Thymus (tissue), 11 donors: Measurements from ENCODE around the gene CHMP2A. TPM values are rescaled to one million over a fixed set of nuclear protein-coding genes. Genes with fewer than 3 reads are reported as not detected.
A peak's percentile ranks its signal among the peaks of the same experiment; 100 is the strongest.

Source experiments
- DNase-seq, 9 donors: peaks; one replicate each; pipeline ENCODE4 v3.0.0-alpha.2; 2013; ENCODE audit warnings: low spot score in 9 of 9, low read depth in 6 of 9, missing footprints in 1 of 9
- H3K27ac ChIP-seq, 2 donors: one replicate each; pipeline ENCODE4 v1.5.1; 2013; ENCODE audit warnings: control low read depth in 1 of 2, low read depth in 1 of 2, low read length in 1 of 2, mild to moderate bottlenecking in 1 of 2, moderate library complexity in 1 of 2
- H3K27me3 ChIP-seq, 2 donors: one replicate each; pipeline ENCODE4 v1.5.1; 2013; ENCODE audit warnings: low read length in 1 of 2; ENCODE audit not compliant: control insufficient read depth in 2 of 2, insufficient read depth in 1 of 2
- H3K36me3 ChIP-seq, 2 donors: one replicate each; pipeline ENCODE4 v1.5.1; 2013; ENCODE audit warnings: low read length in 1 of 2, mild to moderate bottlenecking in 1 of 2, moderate library complexity in 1 of 2; ENCODE audit not compliant: control insufficient read depth in 2 of 2, insufficient read depth in 2 of 2
- H3K4me1 ChIP-seq, 2 donors: one replicate each; pipeline ENCODE4 v1.5.1; 2013; ENCODE audit warnings: low read length in 2 of 2; ENCODE audit not compliant: control insufficient read depth in 2 of 2, insufficient read depth in 2 of 2
- H3K4me3 ChIP-seq, 2 donors: one replicate each; pipeline ENCODE4 v1.5.1; 2013; ENCODE audit warnings: low read length in 2 of 2, control low read depth in 1 of 2, mild to moderate bottlenecking in 1 of 2
- H3K9me3 ChIP-seq, 2 donors: one replicate each; pipeline ENCODE4 v1.5.1; 2013; ENCODE audit warnings: low read length in 1 of 2, mild to moderate bottlenecking in 1 of 2; ENCODE audit not compliant: control insufficient read depth in 2 of 2, insufficient read depth in 1 of 2
- WGBS: extraction: QIAGEN DNeasy Blood & Tissue Kit; methylation state at CpG from one replicate; pipeline ENCODE4 v1.1.7; 2013; 5-methylcytosine and 5-hydroxymethylcytosine counted together
- polyA plus RNA-seq: library from polyadenylated mRNA; stranded (reverse); fragments of 200-250 nt; gene quantifications from one replicate; pipeline ENCODE4 v1.2.3, GENCODE V29; 2013
- total RNA-seq: library from RNA; stranded (reverse); fragments of 120-200 nt; gene quantifications from one replicate; pipeline ENCODE4 v1.2.4, GENCODE V29; 2013
- donor health status: healthy.

Gene CHMP2A
- total and polyA plus RNA-seq, 2 donors = 75.4 to 131 TPM

DNA sequence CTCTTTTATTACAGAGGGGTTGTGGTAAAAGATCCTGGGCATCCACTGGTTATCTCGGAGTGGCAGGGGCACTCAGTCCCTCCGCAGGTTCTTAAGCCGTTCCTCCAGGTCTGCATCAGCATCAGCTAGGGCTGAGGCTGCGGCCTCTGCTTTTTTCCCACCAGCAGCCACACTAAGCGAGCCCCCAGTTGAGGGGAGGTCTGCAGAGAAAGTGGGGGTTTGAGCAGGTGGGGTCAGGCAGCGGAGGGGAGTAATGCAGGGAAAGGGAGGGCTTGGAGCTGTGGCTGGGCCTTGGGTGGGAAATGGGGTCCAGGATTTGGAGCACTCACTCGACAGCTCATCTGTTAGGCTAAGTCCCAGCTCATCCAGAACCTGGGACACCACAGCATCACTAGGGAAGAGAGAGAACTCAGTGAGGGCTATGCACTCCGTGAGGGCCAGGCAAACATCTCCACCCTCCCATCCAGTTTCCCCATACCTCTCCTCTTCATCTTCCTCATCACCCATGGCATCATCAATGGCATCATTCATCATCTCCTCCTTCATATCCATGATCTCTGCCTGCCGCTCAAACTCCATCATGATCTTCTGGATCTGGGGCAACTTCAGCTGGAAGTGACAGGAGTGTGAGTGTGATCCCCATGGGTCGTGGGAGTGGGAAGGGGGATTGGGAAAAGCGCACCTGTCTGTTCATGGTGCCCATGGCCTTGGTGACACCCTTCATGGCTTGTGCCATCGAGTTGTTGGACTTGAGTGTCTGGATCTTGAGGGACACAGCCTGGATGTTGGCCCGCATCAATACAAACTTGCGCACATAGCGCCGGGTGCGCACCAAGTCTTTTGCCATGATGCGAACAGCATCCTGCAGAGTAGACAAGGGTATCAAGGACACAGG, 3.1 kb downstream of the CHMP2A start:
- H3K27ac ChIP-seq = no peak overlapping the region
- peaks cover 16 to 28% of the 10 kb centered on the region in 2 donors for H3K4me1 ChIP-seq
- DNase-seq = no peak
- no peaks in the 10 kb centered on the region for H3K9me3 ChIP-seq
- H3K27me3 ChIP-seq = no peaks in the 10 kb centered on the region
- H3K4me3 ChIP-seq = no peak overlapping the region
- peaks cover 71 to 83% of the 10 kb centered on the region in 2 donors for H3K36me3 ChIP-seq
- WGBS = 98% methylated on average over 18 of the region's 18 CpGs

DNA sequence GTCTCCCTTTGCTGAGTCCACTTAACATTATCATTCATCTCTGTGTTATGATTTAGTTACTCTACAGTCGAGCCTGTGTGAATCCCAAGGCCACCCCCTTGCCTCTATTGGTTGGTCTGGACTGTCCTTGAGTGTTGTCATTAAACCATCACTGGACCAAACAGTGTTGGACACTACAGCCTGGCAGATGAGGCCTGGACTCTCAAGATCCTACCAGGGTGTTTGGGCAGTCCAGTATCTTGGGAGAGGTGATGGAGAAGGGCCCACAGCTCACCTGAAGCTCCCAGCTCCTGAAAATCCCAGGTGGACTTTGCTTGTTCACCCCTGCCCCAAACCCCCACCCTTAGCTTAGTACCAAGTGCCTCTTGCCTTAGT, 3.8 kb downstream of the CHMP2A start:
- WGBS = 88% methylated on average over 1 of the region's 1 CpG
- no peaks in the 10 kb centered on the region for H3K9me3 ChIP-seq
- no peak overlapping the region for H3K27ac ChIP-seq
- DNase-seq = no peak
- H3K4me1 ChIP-seq = peaks cover 20 to 31% of the 10 kb centered on the region in 2 donors
- peaks cover 66 to 83% of the 10 kb centered on the region in 2 donors for H3K36me3 ChIP-seq
- H3K27me3 ChIP-seq = no peaks in the 10 kb centered on the region
- H3K4me3 ChIP-seq = no peak overlapping the region

DNA sequence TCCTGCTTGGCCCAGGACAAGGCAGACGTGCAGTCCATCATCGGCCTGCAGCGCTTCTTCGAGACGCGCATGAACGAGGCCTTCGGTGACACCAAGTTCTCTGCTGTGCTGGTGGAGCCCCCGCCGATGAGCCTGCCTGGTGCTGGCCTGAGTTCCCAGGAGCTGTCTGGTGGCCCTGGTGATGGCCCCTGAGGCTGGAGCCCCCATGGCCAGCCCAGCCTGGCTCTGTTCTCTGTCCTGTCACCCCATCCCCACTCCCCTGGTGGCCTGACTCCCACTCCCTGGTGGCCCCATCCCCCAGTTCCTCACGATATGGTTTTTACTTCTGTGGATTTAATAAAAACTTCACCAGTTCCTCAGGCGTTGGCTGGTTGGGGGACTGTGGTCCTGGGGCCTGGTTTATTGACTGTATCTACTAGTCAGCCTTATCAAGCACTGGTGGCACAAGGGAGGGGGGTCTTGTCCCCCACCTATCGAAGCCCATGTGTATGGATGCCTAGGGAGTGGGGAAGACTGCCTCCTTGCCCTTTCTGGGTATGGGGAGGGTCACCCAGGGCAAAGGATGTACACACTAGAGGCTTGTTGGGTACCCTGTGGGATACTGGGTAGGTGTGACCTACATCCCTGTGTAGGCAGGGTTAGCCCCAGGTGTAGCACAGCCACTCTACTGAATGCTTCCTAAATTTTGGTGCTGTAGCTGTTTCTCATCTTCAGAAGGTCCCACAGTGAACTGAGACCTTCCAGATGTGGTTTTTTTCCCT, 4.4 kb downstream of the CHMP2A start:
- Histone ChIP-seq H3K27ac (no peak overlapping the region), H3K4me3 (no peak overlapping the region), H3K4me1 (peaks cover 26 to 35% of the 10 kb centered on the region in 2 donors), H3K36me3 (peaks cover 68 to 85% of the 10 kb centered on the region in 2 donors), H3K9me3 (no peaks in the 10 kb centered on the region), H3K27me3 (no peaks in the 10 kb centered on the region)
- no peak for DNase-seq
- WGBS = 97% methylated on average over 13 of the region's 13 CpGs

DNA sequence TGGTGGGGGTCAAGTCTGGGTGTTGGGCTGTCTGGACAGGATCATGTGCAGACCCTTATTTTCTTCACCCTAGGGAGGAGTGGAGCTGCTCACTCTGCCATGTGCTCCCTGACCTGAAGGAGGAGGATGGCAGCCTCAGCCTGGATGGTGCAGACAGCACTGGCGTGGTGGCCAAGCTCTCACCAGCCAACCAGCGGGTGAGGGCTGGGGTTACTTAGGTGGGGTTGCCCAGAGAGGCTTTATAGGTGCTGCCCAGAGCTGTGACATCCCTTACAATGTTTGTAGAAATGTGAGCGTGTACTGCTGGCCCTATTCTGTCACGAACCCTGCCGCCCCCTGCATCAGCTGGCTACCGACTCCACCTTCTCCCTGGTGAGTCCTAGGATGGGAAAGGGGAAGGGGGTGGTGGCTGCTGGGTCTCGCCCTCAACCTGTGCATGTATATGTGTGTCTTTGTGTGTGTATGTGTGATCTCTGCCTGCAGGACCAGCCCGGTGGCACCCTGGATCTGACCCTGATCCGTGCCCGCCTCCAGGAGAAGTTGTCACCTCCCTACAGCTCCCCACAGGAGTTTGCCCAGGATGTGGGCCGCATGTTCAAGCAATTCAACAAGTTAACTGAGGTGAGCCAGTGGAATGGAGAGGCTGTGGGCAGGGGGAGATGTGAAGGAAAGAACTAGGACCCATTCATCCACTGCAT, 5.1 kb downstream of the CHMP2A start:
- Histone ChIP-seq H3K4me3 (no peak overlapping the region), H3K36me3 (peaks cover 68 to 85% of the 10 kb centered on the region in 2 donors), H3K27ac (no peak overlapping the region), H3K27me3 (no peaks in the 10 kb centered on the region), H3K4me1 (peaks cover 22 to 33% of the 10 kb centered on the region in 2 donors), H3K9me3 (peaks cover 0 to 3% of the 10 kb centered on the region in 2 donors)
- no peak for DNase-seq
- WGBS = 96% methylated on average over 11 of the region's 11 CpGs

DNA sequence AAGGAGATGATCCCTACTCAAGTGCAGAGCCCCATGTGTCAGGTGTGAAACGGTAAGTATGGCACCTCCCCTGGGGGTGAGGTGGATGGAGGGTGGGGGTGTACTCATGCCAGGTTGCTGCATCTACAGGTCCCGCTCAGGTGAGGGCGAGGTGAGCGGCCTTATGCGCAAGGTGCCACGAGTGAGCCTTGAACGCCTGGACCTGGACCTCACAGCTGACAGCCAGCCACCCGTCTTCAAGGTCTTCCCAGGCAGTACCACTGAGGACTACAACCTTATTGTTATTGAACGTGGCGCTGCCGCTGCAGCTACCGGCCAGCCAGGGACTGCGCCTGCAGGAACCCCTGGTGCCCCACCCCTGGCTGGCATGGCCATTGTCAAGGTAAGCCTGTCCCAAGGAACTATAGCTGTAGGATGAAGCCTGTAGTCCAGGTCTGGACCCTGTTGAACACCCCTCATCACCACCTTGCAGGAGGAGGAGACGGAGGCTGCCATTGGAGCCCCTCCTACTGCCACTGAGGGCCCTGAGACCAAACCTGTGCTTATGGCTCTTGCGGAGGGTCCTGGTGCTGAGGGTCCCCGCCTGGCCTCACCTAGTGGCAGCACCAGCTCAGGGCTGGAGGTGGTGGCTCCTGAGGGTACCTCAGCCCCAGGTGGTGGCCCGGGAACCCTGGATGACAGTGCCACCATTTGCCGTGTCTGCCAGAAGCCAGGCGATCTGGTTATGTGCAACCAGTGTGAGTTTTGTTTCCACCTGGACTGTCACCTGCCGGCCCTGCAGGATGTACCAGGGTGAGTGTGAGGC, 5.8 kb downstream of the CHMP2A start:
- H3K9me3 ChIP-seq = peaks cover 0 to 3% of the 10 kb centered on the region in 2 donors
- no peak overlapping the region for H3K4me3 ChIP-seq
- no peaks in the 10 kb centered on the region for H3K27me3 ChIP-seq
- 98% methylated on average over 20 of the region's 20 CpGs for WGBS
- no peak for DNase-seq
- peaks cover 17 to 26% of the 10 kb centered on the region in 2 donors for H3K4me1 ChIP-seq
- H3K36me3 ChIP-seq = peaks cover 68 to 85% of the 10 kb centered on the region in 2 donors
- no peak overlapping the region for H3K27ac ChIP-seq

DNA sequence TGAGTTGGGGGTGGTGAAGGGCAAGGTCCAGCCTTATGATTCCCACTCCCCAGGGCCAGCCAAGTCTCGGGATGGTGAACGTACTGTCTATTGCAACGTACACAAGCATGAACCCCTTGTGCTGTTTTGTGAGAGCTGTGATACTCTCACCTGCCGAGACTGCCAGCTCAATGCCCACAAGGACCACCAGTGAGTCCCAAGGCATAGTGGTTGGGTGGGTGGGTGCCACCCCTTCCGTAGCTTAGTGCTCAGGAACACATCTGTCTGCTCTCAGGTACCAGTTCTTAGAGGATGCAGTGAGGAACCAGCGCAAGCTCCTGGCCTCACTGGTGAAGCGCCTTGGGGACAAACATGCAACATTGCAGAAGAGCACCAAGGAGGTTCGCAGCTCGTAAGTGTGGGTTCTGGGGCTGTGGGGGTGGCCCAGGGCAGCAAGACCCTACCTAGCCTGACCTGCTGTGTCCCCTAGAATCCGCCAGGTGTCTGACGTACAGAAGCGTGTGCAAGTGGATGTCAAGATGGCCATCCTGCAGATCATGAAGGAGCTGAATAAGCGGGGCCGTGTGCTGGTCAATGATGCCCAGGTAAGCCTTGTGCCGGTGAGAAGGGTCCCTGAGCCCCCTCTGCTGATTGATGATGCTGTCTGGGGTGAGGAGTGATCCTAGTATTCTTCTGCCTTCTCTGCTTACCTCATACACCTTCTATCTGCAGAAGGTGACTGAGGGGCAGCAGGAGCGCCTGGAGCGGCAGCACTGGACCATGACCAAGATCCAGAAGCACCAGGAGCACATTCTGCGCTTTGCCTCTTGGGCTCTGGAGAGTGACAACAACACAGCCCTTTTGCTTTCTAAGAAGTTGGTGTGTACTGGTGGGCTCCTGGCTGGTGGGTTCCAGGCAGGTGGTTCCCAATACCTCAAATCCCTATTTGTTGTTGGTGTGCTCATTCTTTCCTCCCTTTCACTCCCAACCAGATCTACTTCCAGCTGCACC, 7.3 kb downstream of the CHMP2A start:
- H3K4me1 ChIP-seq = peaks cover 12 to 27% of the 10 kb centered on the region in 2 donors
- no peak overlapping the region for H3K4me3 ChIP-seq
- H3K36me3 ChIP-seq = peaks cover 64 to 74% of the 10 kb centered on the region in 2 donors
- 96% methylated on average over 18 of the region's 18 CpGs for WGBS
- no peak overlapping the region for H3K27ac ChIP-seq
- peaks cover 0 to 1% of the 10 kb centered on the region in 2 donors for H3K27me3 ChIP-seq
- H3K9me3 ChIP-seq = peaks cover 0 to 3% of the 10 kb centered on the region in 2 donors
- DNase-seq = no peak

DNA sequence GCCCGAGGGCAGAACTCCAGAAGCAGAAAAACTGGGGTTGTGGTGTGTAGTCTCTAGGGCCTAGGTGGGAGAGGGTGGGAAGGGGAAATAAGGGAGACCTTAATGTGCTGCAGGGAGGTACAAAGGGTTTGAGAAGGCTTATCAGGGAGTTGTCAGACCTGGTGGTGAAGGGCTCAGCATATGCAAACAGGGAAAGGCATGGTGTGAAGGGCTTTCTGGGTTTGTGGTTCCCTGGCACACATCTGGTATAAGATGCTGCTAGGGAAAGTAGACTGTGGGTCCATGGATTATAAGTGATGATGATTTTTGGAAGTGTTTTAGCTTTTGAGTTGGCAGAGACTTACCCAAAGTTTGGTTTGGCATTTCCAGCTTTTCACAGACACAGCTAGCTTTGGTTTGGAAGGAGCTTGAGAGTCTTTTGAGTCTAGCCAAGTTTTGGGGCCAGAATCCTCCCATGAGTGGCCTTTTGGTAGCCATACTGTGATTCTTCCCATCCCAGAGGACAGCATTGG, 8.8 kb downstream of the CHMP2A start:
- Histone ChIP-seq H3K9me3 (peaks cover 0 to 3% of the 10 kb centered on the region in 2 donors), H3K4me3 (peak overlapping the region; percentile 85 to 91), H3K4me1 (peaks cover 12 to 27% of the 10 kb centered on the region in 2 donors), H3K36me3 (peaks cover 49 to 59% of the 10 kb centered on the region in 2 donors), H3K27ac (no peak overlapping the region), H3K27me3 (peaks cover 0 to 5% of the 10 kb centered on the region in 2 donors)
- DNase-seq = no peak
- WGBS = 26% methylated on average over 1 of the region's 1 CpG
